Occipital lobe (tissue), 2 donors: ENCODE measurements around the gene ETDC. TPM values are rescaled to one million over a fixed set of nuclear protein-coding genes. Genes with fewer than 3 reads are reported as not detected.

Experiments
- DNase-seq: peaks from one replicate; lab custom pipeline; 2025; lab: John Stamatoyannopoulos, UW
- total RNA-seq: library from RNA; depleted of rRNA; stranded (reverse); fragments of >200 nt; gene quantifications from one replicate; pipeline ENCODE4 v1.2.3, GENCODE V29; 2014

ETDC gene
- total RNA-seq, 1 donor from 2014 or later: not detected

DNA sequence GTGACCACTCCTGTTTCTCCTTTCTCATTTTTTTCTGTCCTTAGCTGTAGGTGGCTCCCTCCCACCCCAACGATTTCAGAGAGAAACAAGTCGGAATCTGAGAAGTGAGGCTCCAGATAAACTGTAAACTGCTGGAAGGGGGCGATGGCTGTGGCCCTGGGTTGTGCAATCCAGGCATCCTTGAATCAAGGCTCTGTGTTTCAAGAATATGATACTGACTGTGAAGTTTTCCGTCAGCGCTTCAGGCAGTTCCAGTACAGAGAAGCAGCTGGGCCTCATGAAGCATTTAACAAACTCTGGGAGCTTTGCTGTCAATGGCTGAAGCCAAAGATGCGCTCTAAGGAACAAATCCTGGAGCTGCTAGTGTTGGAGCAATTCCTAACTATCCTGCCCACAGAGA lies 37.7 kb downstream of the ETDC start:
- DNase-seq: no peak

DNA sequence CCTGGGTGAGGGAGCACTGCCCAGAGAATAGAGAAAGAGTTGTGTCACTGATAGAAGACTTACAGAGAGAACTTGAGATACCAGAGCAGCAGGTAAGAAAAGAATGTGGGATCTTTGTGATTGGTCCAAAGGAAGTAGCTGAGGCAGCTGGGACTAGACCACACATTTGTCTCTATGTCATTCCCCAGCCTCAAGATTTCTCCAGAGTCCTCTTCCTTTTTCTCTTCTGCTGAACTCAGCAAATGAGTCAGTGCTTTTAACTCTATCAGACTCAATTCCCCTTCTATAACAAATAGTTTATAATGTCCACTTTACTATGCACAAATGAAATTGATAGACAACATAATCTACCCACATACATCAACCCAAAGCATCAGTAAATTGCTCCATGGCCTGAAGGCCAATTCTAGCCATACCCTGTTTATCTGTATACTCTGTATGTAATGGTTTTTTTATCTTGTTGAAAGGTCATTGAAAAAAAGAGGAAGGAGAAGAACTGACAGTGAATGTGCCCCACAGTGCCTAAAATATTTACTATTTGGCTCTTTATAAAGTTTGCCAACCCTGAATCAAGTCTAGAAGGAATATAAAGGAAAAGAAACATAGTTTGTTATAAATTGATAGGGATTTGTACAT lies 38.2 kb downstream of the ETDC start:
- no peak for DNase-seq

DNA sequence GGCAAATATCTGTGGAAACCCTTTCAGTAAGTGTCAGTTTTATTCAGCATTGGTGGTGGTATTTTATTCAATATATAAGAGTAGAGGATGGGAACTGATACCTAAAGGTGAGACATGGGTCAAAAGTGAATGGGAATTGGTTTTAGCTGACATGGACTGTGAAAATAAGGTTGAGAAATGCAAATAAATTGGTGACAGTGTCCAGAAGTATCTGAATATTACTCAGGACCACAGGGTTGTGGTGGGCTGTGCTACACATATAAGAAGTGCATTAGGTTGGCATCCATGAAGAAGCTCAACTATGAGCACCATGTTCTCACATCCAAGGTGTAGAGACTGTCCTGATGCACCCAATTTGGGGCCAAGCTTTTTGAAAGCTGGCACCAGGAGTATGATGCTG lies 45.0 kb downstream of the ETDC start:
- DNase-seq: no peak

Other genes with a start within 250 kb of the ETDC start
- 3.4 TPM for gene SMIM10L2B, start 210.8 kb upstream of the ETDC start, total RNA-seq
- not detected for gene ETDB, start 189.0 kb upstream of the ETDC start, total RNA-seq
- gene CT55, start 138.1 kb upstream of the ETDC start, total RNA-seq: not detected
- gene ETDA, start 57.4 kb upstream of the ETDC start, total RNA-seq: not detected
- 14.0 TPM for gene ZNF75D, start 34.6 kb downstream of the ETDC start, total RNA-seq
- 17.9 TPM for gene ZNF449, start 35.3 kb downstream of the ETDC start, total RNA-seq
- gene SMIM10L2A, start 112.5 kb downstream of the ETDC start, total RNA-seq: 10.0 TPM
- gene INTS6L, start 211.2 kb downstream of the ETDC start, total RNA-seq: 33.1 TPM